NCI-H69 (cell line): ENCODE measurements around the gene ABCD1.
"Not testable (repeated sequence)": the region's sequence is repeated elsewhere in the genome, so short reads cannot be mapped to it uniquely, and the experiment has no call there.

Experiments used
- DNase-seq: peaks from one replicate; lab custom pipeline; 2025; lab: John Stamatoyannopoulos, UW

ABCD1 gene

GRCh38 chrX:153709726-153710674 lies 14.7 kb upstream of the ABCD1 start:
- no peak for DNase-seq

GRCh38 chrX:153714256-153714655 lies 10.4 kb upstream of the ABCD1 start:
- DNase-seq: no peak

- DNase-seq: no peak
These were observed 7.2 kb upstream of the ABCD1 start for GRCh38 chrX:153717445-153717844.

GRCh38 chrX:153719238-153719637 lies 5.4 kb upstream of the ABCD1 start:
- no peak for DNase-seq

- DNase-seq: no peak
These were observed 5.0 kb upstream of the ABCD1 start for GRCh38 chrX:153719701-153720100.

GRCh38 chrX:153722704-153723350 lies 1.8 kb upstream of the ABCD1 start:
- no peak for DNase-seq

GRCh38 chrX:153723351-153724251 lies 1.1 kb upstream of the ABCD1 start:
- peak; percentile 70 for DNase-seq

GRCh38 chrX:153725039-153725831 lies 579 bp downstream of the ABCD1 start:
- DNase-seq: no peak

GRCh38 chrX:153725832-153726285 lies 1.2 kb downstream of the ABCD1 start:
- DNase-seq: no peak

- peak; percentile 47 for DNase-seq
These were observed 1.8 kb downstream of the ABCD1 start for GRCh38 chrX:153726286-153727122.

- peak; percentile 61 for DNase-seq
These were observed 2.7 kb downstream of the ABCD1 start for GRCh38 chrX:153727123-153727931.

- DNase-seq: no peak
These were observed 3.4 kb downstream of the ABCD1 start for GRCh38 chrX:153728095-153728494.

GRCh38 chrX:153728951-153729631 lies 4.4 kb downstream of the ABCD1 start:
- DNase-seq: no peak

GRCh38 chrX:153730115-153730514 lies 5.5 kb downstream of the ABCD1 start:
- DNase-seq: not testable (repeated sequence)

- no peak for DNase-seq
These were observed 6.6 kb downstream of the ABCD1 start for GRCh38 chrX:153731117-153731844.

- no peak for DNase-seq
These were observed 7.2 kb downstream of the ABCD1 start for GRCh38 chrX:153731845-153732215.

GRCh38 chrX:153732401-153732800 lies 7.7 kb downstream of the ABCD1 start:
- DNase-seq: no peak

GRCh38 chrX:153733651-153734240 lies 9.1 kb downstream of the ABCD1 start:
- DNase-seq: no peak
